NK-92 (cell line): ENCODE results near the gene ZNF460.

ENCODE experiments used
- DNase-seq: peaks from one replicate; lab custom pipeline; 2025; ENCODE audit not compliant: unreplicated experiment; lab: John Stamatoyannopoulos, UW

Gene ZNF460

DNA sequence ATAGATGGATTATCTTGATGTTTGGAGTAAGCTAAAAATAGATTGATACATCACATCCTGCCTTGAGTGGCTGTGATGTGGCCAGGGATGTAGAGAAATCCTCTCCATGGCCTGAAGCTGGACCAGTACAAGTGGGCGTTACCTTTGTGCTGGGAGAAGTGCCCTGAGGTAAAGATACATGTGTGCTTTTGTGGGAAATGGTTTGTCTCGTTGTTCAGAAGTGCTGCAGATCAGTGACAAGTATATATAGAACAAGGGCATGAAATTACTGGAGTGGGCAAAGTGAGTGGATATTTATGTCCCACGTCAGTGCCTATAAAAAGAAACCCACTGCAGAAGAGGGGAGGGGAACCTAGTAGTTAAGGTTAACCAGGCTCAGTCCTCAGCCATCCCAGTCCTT, 58.6 kb downstream of the ZNF460 start:
- no peak for DNase-seq

DNA sequence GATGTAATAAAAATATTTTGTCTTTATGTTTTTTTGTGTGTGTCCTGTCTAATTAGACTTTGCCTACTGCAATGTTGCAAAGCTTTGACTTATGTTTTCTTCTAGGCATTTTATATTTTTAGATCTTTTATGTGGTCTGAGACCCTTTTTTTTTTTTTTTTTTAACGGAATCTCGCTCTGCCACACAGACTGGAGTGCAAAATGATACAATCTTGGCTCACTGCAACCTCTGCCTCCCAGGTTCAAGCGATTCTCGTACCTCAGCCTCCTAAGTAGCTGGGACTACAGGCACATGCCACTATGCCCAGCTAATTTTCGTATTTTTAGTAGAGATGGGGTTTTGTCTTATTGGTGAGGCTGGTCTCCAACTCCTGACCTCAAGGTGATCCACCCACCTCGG, 62.3 kb downstream of the ZNF460 start:
- DNase-seq = no peak
